ENCODE data around the gene TNFRSF1A. TPM values are rescaled to one million over a fixed set of nuclear protein-coding genes. Genes with fewer than 3 reads are reported as not detected.
A peak's percentile ranks its signal among the peaks of the same experiment; 100 is the strongest.

Gene TNFRSF1A
- total and polyA plus RNA-seq, 9 of the 15 experiments (the other 6 are each of a cell fraction or from before 2014, with no cell fraction given), result 0.76 to 43.5 (median 30.0) TPM

DNA sequence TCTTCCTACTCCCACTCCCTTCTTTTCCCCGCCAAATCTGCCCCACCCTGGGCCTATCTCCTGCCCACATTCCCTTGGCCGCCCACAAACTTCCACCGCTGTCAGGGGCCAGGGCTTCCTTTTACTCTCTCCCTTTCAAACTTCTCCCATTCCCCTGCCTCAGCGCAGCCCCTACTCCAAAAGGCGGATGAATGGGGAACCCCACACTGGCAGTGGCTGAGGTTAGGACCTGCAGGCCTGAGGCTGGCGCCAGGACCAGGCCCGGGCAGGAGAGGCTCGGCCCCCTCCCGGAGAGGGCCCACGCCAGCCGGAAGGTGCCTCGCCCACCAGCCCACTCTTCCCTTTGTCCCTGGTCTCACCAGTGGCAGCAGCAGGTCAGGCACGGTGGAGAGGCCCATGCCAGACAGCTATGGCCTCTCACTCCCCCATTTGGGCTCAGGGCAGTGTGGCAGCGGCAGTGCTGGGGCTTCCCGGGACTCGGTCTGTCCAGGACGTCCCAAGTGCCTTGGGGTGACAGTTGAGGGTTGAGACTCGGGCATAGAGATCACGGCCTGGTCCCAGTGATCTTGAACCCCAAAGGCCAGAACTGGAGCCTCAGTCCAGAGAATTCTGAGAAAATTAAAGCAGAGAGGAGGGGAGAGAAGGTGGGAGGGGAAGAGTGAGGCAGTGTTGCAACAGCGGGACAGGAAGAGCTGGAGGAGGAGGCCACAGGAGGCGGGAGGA is at the start of gene TNFRSF1A (continued):
- TF ChIP-seq VEZF1 (CRISPR knock-in tag; IDR thresholded peaks at IDR 0.05) (peak; percentile 82; the same call in 1 of the 2 replicates), CREBBP (IDR thresholded peaks at IDR 0.05; ENCODE audit: low read depth, low read length) (no peak), ZNF655 (CRISPR knock-in tag; IDR thresholded peaks at IDR 0.05) (no peak), NFXL1 (CRISPR knock-in tag; IDR thresholded peaks at IDR 0.05) (no peak), PRDM10 (IDR thresholded peaks at IDR 0.05; ENCODE audit: partially characterized antibody) (no peak), ZNF511 (CRISPR knock-in tag; IDR thresholded peaks at IDR 0.05) (0 out of 2 replicates have a peak, but pooled peaks have one; percentile 13), SIN3A (IDR thresholded peaks at IDR 0.05; ENCODE audit: borderline replicate concordance in 2 of 2, control insufficient read depth in 1 of 2, low read depth in 2 of 2, low read length in 2 of 2) (peak in 1 of 2 experiments; percentile 8; a peak in 1 of 4 replicates), ZNF384 (IDR thresholded peaks at IDR 0.05; ENCODE audit: low read depth, low read length) (no peak)
- TF ChIP-seq, protein P1, sequence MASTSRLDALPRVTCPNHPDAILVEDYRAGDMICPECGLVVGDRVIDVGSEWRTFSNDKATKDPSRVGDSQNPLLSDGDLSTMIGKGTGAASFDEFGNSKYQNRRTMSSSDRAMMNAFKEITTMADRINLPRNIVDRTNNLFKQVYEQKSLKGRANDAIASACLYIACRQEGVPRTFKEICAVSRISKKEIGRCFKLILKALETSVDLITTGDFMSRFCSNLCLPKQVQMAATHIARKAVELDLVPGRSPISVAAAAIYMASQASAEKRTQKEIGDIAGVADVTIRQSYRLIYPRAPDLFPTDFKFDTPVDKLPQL (IDR thresholded peaks at IDR 0.05; ENCODE audit: extremely low read depth, insufficient read length), result no peak
- TF ChIP-seq, protein P2, sequence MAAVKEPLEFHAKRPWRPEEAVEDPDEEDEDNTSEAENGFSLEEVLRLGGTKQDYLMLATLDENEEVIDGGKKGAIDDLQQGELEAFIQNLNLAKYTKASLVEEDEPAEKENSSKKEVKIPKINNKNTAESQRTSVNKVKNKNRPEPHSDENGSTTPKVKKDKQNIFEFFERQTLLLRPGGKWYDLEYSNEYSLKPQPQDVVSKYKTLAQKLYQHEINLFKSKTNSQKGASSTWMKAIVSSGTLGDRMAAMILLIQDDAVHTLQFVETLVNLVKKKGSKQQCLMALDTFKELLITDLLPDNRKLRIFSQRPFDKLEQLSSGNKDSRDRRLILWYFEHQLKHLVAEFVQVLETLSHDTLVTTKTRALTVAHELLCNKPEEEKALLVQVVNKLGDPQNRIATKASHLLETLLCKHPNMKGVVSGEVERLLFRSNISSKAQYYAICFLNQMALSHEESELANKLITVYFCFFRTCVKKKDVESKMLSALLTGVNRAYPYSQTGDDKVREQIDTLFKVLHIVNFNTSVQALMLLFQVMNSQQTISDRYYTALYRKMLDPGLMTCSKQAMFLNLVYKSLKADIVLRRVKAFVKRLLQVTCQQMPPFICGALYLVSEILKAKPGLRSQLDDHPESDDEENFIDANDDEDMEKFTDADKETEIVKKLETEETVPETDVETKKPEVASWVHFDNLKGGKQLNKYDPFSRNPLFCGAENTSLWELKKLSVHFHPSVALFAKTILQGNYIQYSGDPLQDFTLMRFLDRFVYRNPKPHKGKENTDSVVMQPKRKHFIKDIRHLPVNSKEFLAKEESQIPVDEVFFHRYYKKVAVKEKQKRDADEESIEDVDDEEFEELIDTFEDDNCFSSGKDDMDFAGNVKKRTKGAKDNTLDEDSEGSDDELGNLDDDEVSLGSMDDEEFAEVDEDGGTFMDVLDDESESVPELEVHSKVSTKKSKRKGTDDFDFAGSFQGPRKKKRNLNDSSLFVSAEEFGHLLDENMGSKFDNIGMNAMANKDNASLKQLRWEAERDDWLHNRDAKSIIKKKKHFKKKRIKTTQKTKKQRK (IDR thresholded peaks at IDR 0.05; ENCODE audit: borderline replicate concordance, low read depth, low read length), result no peak

Data from K562 (cell line).